ENCODE results near the gene PNPLA3. TPM values are rescaled to one million over a fixed set of nuclear protein-coding genes. Genes with fewer than 3 reads are reported as not detected.

Gene PNPLA3
- total RNA-seq, 1 donor from 2014 or later: 4.6 TPM

- no peak for DNase-seq (ENCODE audit: extremely low read depth, low read depth, low spot score)
These were observed 64.7 kb downstream of the PNPLA3 start for GRCh38 chr22:43988116-43988820.

GRCh38 chr22:43988960-43989359, 65.4 kb downstream of the PNPLA3 start:
- DNase-seq (ENCODE audit: extremely low read depth, low read depth, low spot score): no peak

- no peak for DNase-seq (ENCODE audit: extremely low read depth, low read depth, low spot score)
These were observed 66.4 kb downstream of the PNPLA3 start for GRCh38 chr22:43990044-43990443.

- no peak for DNase-seq (ENCODE audit: extremely low read depth, low read depth, low spot score)
These were observed 67.9 kb downstream of the PNPLA3 start for GRCh38 chr22:43991316-43992020.

GRCh38 chr22:43992331-43992821, 68.8 kb downstream of the PNPLA3 start:
- DNase-seq (ENCODE audit: extremely low read depth, low read depth, low spot score): no peak

- peak; percentile 29 for DNase-seq (ENCODE audit: extremely low read depth, low read depth, low spot score)
These were observed 69.6 kb downstream of the PNPLA3 start for GRCh38 chr22:43993072-43993760.

GRCh38 chr22:43994006-43994405, 70.4 kb downstream of the PNPLA3 start:
- DNase-seq (ENCODE audit: extremely low read depth, low read depth, low spot score): no peak

- no peak for DNase-seq (ENCODE audit: extremely low read depth, low read depth, low spot score)
These were observed 70.8 kb downstream of the PNPLA3 start for GRCh38 chr22:43994416-43994815.

GRCh38 chr22:43995057-43995685, 71.6 kb downstream of the PNPLA3 start:
- DNase-seq (ENCODE audit: extremely low read depth, low read depth, low spot score): no peak

GRCh38 chr22:43995798-43996169, 72.2 kb downstream of the PNPLA3 start:
- DNase-seq (ENCODE audit: extremely low read depth, low read depth, low spot score): no peak

- no peak for DNase-seq (ENCODE audit: extremely low read depth, low read depth, low spot score)
These were observed 72.8 kb downstream of the PNPLA3 start for GRCh38 chr22:43996170-43996980.

- DNase-seq (ENCODE audit: extremely low read depth, low read depth, low spot score): no peak
These were observed 73.3 kb downstream of the PNPLA3 start for GRCh38 chr22:43996981-43997265.

Other genes with a start within 250 kb of the PNPLA3 start
- 0.23 and 2.7 TPM in 2 replicates for gene EFCAB6, start 111.5 kb upstream of the PNPLA3 start, total RNA-seq
- gene SULT4A1, start 61.3 kb upstream of the PNPLA3 start, total RNA-seq: 0.19 and 1.5 TPM in 2 replicates
- gene PNPLA5, start 31.8 kb upstream of the PNPLA3 start, total RNA-seq: not detected in 2 replicates
- 47.7 and 54.8 TPM in 2 replicates for gene SAMM50, start 31.6 kb downstream of the PNPLA3 start, total RNA-seq
- 118 and 222 TPM in 2 replicates for gene PARVB, start 100.5 kb downstream of the PNPLA3 start, total RNA-seq

Data from glomerular endothelial cell (primary cell).